GM19467 (cell line): ENCODE results near the gene R3HDM1.
"Not testable (repeated sequence)": the region's sequence is repeated elsewhere in the genome, so short reads cannot be mapped to it uniquely, and the experiment has no call there.

Experiments used
- ATAC-seq: cut with Tn5 transposase; IDR thresholded peaks from one replicate; pipeline ENCODE4 v1.9.1; 2021; ENCODE audit warnings: mild to moderate bottlenecking, moderate library complexity; ENCODE audit not compliant: unreplicated experiment

Gene R3HDM1

GRCh38 chr2:135563793-135564192, 32.5 kb downstream of the R3HDM1 start:
- ATAC-seq = no peak

GRCh38 chr2:135570884-135571283, 39.6 kb downstream of the R3HDM1 start:
- no peak for ATAC-seq

- no peak for ATAC-seq
Measured at GRCh38 chr2:135573620-135574019, 42.3 kb downstream of the R3HDM1 start.

- ATAC-seq = no peak
Measured at GRCh38 chr2:135581282-135581681, 50.0 kb downstream of the R3HDM1 start.

- no peak for ATAC-seq
Measured at GRCh38 chr2:135582383-135582782, 51.1 kb downstream of the R3HDM1 start.

- ATAC-seq = no peak
Measured at GRCh38 chr2:135585586-135585985, 54.3 kb downstream of the R3HDM1 start.

GRCh38 chr2:135586148-135586547, 54.9 kb downstream of the R3HDM1 start:
- no peak for ATAC-seq

- no peak for ATAC-seq
Measured at GRCh38 chr2:135587958-135588357, 56.7 kb downstream of the R3HDM1 start.

GRCh38 chr2:135590619-135591260, 59.5 kb downstream of the R3HDM1 start:
- ATAC-seq = no peak

GRCh38 chr2:135600915-135601314, 69.6 kb downstream of the R3HDM1 start:
- no peak for ATAC-seq

GRCh38 chr2:135603543-135603942, 72.3 kb downstream of the R3HDM1 start:
- no peak for ATAC-seq

GRCh38 chr2:135607561-135607960, 76.3 kb downstream of the R3HDM1 start:
- ATAC-seq = no peak

- no peak for ATAC-seq
Measured at GRCh38 chr2:135612319-135612718, 81.0 kb downstream of the R3HDM1 start.

- ATAC-seq = no peak
Measured at GRCh38 chr2:135615404-135615803, 84.1 kb downstream of the R3HDM1 start.

- no peak for ATAC-seq
Measured at GRCh38 chr2:135617501-135618015, 86.3 kb downstream of the R3HDM1 start.

GRCh38 chr2:135620198-135620597, 88.9 kb downstream of the R3HDM1 start:
- ATAC-seq = no peak

- ATAC-seq = no peak
Measured at GRCh38 chr2:135629520-135629919, 98.2 kb downstream of the R3HDM1 start.

GRCh38 chr2:135630034-135630433, 98.8 kb downstream of the R3HDM1 start:
- ATAC-seq = not testable (repeated sequence)

- no peak for ATAC-seq
Measured at GRCh38 chr2:135630488-135630887, 99.2 kb downstream of the R3HDM1 start.

- no peak for ATAC-seq
Measured at GRCh38 chr2:135633582-135633981, 102.3 kb downstream of the R3HDM1 start.

GRCh38 chr2:135635212-135635835, 104.0 kb downstream of the R3HDM1 start:
- ATAC-seq = no peak

GRCh38 chr2:135636982-135637381, 105.7 kb downstream of the R3HDM1 start:
- ATAC-seq = no peak
